HepG2 (cell line): ENCODE results near the gene ENTPD1. TPM values are rescaled to one million over a fixed set of nuclear protein-coding genes. Genes with fewer than 3 reads are reported as not detected.

Experiments used
- ATAC-seq: fragments of 200-7000 bp; cut with Tn5 transposase; 3 replicates; pipeline ENCODE4 v1.9.1; 2020; ENCODE audit warnings: mild to moderate bottlenecking, moderate library complexity
- BruUV-seq: library from RNA; stranded (reverse); fragments of 400-500 nt; replicated peaks from 2 replicates; lab custom pipeline; 2021; lab: Mats Ljungman, UMichigan
- CTCF ChIA-PET: fragments of 300-600 bp; formaldehyde crosslinking; extraction: SDS; loops from one replicate; lab custom pipeline; 2021; ENCODE audit warnings: low total read pairs, inconsistent platforms, low intra/inter-chr PET ratio; lab: Yijun Ruan, JAX
- POLR2A ChIA-PET: fragments of 350-600 bp; sonication (Branson Sonifier 250); formaldehyde crosslinking; loops from one replicate; lab custom pipeline; 2020; ENCODE audit warnings: antibody characterized with exemption, inconsistent platforms; lab: Yijun Ruan, JAX
- DNase-seq: peaks from one replicate; pipeline ENCODE4 v3.0.0-alpha.2; 2015; ENCODE audit warnings: low spot score
- FAIRE-seq: peaks from 3 replicates; lab custom pipeline; 2011; peaks lifted over from hg19 to GRCh38; lab: Jason Lieb, UNC
- H2AFZ ChIP-seq: one replicate; pipeline ENCODE4 v1.6.1; 2011; ENCODE audit warnings: low read length, inconsistent platforms
- H3K27ac ChIP-seq: fragments of 300-600 bp; 3 replicates; pipeline ENCODE4 v1.8.0; 2011; ENCODE audit warnings: mixed run types, mild to moderate bottlenecking, mixed read lengths, low read length, inconsistent platforms; ENCODE audit not compliant: insufficient read depth; ENCODE audit errors: extremely low read length
- H3K27me3 ChIP-seq, 2 experiments: fragments of 200-600 bp in 1 of 2; 2 replicates in 1 of 2; 3 replicates in 1 of 2; pipeline versions ENCODE4 v1.6.0 to v1.8.0; 2011; ENCODE audit warnings: low read length in 2 of 2, mild to moderate bottlenecking in 2 of 2, moderate library complexity in 2 of 2, inconsistent platforms in 1 of 2; ENCODE audit not compliant: insufficient read depth in 2 of 2, control insufficient read depth in 1 of 2
- H3K36me3 ChIP-seq, 2 experiments: fragments of 200-600 bp in 1 of 2; replicated peaks in 1 of 2; 2 replicates in 1 of 2; 3 replicates in 1 of 2; pipeline versions ENCODE4 v1.5.1 to v1.8.0; 2011; ENCODE audit warnings: low read length in 2 of 2, inconsistent platforms in 1 of 2; ENCODE audit not compliant: insufficient read depth in 2 of 2, control insufficient read depth in 1 of 2
- H3K4me1 ChIP-seq: 2 replicates; pipeline ENCODE4 v1.5.1; 2012; ENCODE audit warnings: low read length, inconsistent platforms; ENCODE audit not compliant: insufficient read depth
- H3K4me2 ChIP-seq: 2 replicates; pipeline ENCODE4 v1.6.0; 2011; ENCODE audit warnings: low read depth, low read length, inconsistent platforms
- H3K4me3 ChIP-seq, 3 experiments: fragments of 200-600 bp in 1 of 3; sonication (generic), shearing (Covaris generic) in 1 of 3; replicated peaks in 1 of 3; 2 replicates each; pipeline ENCODE4 v1.5.1; 2011 to 2016; ENCODE audit warnings: low read length in 3 of 3, inconsistent platforms in 2 of 3, low read depth in 2 of 3, mild to moderate bottlenecking in 2 of 3, control low read depth in 1 of 3, mixed read lengths in 1 of 3; ENCODE audit not compliant: insufficient read depth in 1 of 3
- H3K79me2 ChIP-seq: one replicate; pipeline ENCODE4 v1.6.1; 2011; ENCODE audit warnings: low read length, inconsistent platforms; ENCODE audit not compliant: insufficient read depth
- H3K9ac ChIP-seq: 2 replicates; pipeline ENCODE4 v1.6.0; 2011; ENCODE audit warnings: mild to moderate bottlenecking, low read depth, low read length, inconsistent platforms; ENCODE audit not compliant: insufficient read depth
- H3K9me3 ChIP-seq: 2 replicates; pipeline ENCODE4 v1.5.1; 2012; ENCODE audit warnings: mild to moderate bottlenecking, low read length
- H4K20me1 ChIP-seq: 2 replicates; pipeline ENCODE4 v1.6.0; 2011; ENCODE audit warnings: inconsistent platforms, mild to moderate bottlenecking, low read length, moderate library complexity; ENCODE audit not compliant: insufficient read depth
- PLRG1 ChIP-seq: fragments of 450-650 bp; conservative IDR thresholded peaks from 2 replicates; pipeline ENCODE4 v1.6.1; 2016
- STAG1 ChIP-seq: sonication (generic); formaldehyde crosslinking; IDR thresholded peaks from 2 replicates; pipeline ENCODE4 v1.4.0; 2020; ENCODE audit warnings: missing genetic modification reagents
- ZNF256 ChIP-seq: sonication (generic); formaldehyde crosslinking; conservative IDR thresholded peaks from 2 replicates; pipeline ENCODE4 v1.4.0; 2020; ENCODE audit warnings: missing genetic modification reagents
- ZNF563 ChIP-seq: sonication (generic); formaldehyde crosslinking; IDR thresholded peaks from 2 replicates; pipeline ENCODE4 v1.8.0; 2022; ENCODE audit warnings: mild to moderate bottlenecking, moderate library complexity, missing genetic modification reagents
- WGBS: methylation state at CpG from one replicate; pipeline ENCODE4 v1.1.6; 2017; ENCODE audit warnings: low lambda C conversion rate; 5-methylcytosine and 5-hydroxymethylcytosine counted together
- in situ Hi-C: cut with HindIII; loops from 2 replicates; pipeline ENCODE4 v1.10.0; 2017; ENCODE audit warnings: low pct_unique_long_range_greater_than_20kb; ENCODE audit not compliant: extremely low pct_ligation_motif_present
- intact Hi-C: fragments of 100-400 bp; cut with micrococcal nuclease; formaldehyde crosslinking; loops from one replicate; pipeline ENCODE4 v1.10.0; 2022; ENCODE audit not compliant: unreplicated experiment
- polyA plus RNA-seq, 8 experiments: library from polyadenylated mRNA; depleted of rRNA in 3 of 8; stranded (reverse) in 7 of 8; unstranded in 1 of 8; fragments of >200 nt; fragmentation: Illumina TruSeq in 4 of 8; extraction: Trizol in 4 of 8; gene quantifications; 2 replicates each; pipeline versions ENCODE4 v1.2.1 to v1.2.3, GENCODE V29; 2011 to 2016; ENCODE audit warnings: low read depth in 4 of 8, missing spikeins in 1 of 8, mixed read lengths in 1 of 8; ENCODE audit not compliant: insufficient read depth in 1 of 8
- total RNA-seq, 5 experiments: library from RNA; depleted of rRNA; stranded (reverse); fragments of >200 nt; fragmentation: Illumina TruSeq; extraction: Trizol; gene quantifications; 2 replicates each; pipeline ENCODE4 v1.2.3, GENCODE V29; 2016; ENCODE audit warnings: low read depth in 1 of 5
- TF ChIP-seq, protein P1 (sequence below): sonication (generic); formaldehyde crosslinking; conservative IDR thresholded peaks from 2 replicates; pipeline ENCODE4 v1.4.0; 2020; ENCODE audit warnings: missing genetic modification reagents

Gene ENTPD1
- total and polyA plus RNA-seq, 2 of the 13 experiments (the other 11 are each of a cell fraction or from before 2014, with no cell fraction given), result 0.07 TPM

DNA sequence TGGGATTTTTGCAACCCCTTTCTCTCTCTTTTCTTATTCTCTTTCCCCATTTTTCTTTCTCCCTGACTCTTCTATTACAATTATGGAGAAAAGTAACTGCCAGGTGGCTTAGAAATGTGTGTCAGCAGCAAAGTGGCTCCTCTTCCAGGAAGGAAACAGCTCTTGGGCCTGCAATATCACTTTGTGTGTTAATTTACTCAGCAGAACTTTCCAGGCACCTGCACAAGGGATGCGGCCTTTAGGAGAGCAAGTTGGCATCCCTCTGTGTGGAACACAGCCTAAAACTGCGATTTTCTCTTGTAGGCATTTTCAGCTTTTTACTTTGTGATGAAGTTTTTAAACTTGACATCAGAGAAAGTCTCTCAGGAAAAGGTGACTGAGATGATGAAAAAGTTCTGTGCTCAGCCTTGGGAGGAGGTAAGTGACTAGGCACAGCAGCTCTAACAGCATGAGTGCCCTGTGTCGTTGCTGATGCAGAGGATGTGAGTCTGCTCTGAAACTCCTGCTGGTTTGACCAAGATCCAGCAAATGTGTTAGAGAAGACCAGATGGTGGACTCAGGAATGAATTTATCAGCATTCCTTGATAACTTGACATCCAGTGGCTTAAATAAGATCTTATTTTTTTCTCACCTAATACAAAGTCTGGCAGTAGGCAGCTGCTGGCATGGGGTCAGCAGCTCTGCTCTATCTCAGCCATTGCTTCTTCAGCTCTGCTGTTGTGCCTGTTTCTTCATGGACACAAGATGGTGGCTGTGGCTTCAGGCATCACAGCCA is 104.4 kb downstream of the ENTPD1 start (continued):
- TF ChIP-seq ZNF563 (CRISPR knock-in tag), result no peak

DNA sequence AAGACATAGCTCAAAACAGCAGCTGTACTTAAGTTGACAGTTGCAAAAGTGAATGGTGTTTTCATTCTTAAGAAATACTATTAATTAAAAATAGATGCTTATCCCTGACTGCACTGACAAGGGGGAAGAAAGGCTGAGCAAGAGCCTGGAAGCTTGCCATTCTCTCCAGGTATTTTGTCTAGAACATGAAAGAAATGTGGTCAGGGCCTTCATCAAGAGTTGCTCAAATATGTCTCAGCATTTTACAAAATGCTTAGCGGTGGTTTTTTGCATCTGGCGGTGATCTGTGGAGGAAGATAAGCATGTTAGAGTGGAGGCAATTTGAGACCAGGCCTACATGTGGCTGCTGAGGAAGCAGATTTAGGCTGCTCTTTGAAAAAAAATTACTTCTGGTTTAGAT is 105.4 kb downstream of the ENTPD1 start:
- BruUV-seq, result no TSS peak
- ATAC-seq, result no peak
- H3K36me3 ChIP-seq, result no peaks in the 10 kb centered on the region
- ChIA-PET POLR2A (interaction anchor here (1.1 kb wide), 1 partner anchor 168 kb away, joined by 3 read pairs; the partner anchor contains the start of gene TCTN3), CTCF (no interaction called here)
- intact Hi-C loops (no loop called here), in situ Hi-C loops (loop anchor here (25.0 kb wide), 1 partner anchor 449 kb away; no protein-coding TSS in a partner anchor)
- no peak overlapping the region for H3K9ac ChIP-seq
- H3K4me3 ChIP-seq, result no peak overlapping the region
- 98% methylated on average over 2 of the region's 2 CpGs for WGBS
- no peaks in the 10 kb centered on the region for H4K20me1 ChIP-seq
- FAIRE-seq, result no peak
- H3K27ac ChIP-seq, result no peak overlapping the region
- peaks cover 17% of the 10 kb centered on the region for H3K4me1 ChIP-seq
- no peak for DNase-seq
- H3K79me2 ChIP-seq, result no peaks in the 10 kb centered on the region
- no peak for TF ChIP-seq STAG1 (CRISPR knock-in tag)
- no peak for TF ChIP-seq ZNF256 (CRISPR knock-in tag)
- TF ChIP-seq PLRG1, result no peak
- TF ChIP-seq, protein P1, sequence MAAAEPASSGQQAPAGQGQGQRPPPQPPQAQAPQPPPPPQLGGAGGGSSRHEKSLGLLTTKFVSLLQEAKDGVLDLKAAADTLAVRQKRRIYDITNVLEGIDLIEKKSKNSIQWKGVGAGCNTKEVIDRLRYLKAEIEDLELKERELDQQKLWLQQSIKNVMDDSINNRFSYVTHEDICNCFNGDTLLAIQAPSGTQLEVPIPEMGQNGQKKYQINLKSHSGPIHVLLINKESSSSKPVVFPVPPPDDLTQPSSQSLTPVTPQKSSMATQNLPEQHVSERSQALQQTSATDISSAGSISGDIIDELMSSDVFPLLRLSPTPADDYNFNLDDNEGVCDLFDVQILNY (CRISPR knock-in tag), result no peak
- TF ChIP-seq, all 625 proteins: peak for 0
- H3K27me3 ChIP-seq, result no peaks in the 10 kb centered on the region
- no peaks in the 10 kb centered on the region for H3K9me3 ChIP-seq
- H3K4me2 ChIP-seq, result no peak overlapping the region
- H2AFZ ChIP-seq, result no peak overlapping the region
